A673 (cell line): ENCODE data around the gene AFAP1.

ENCODE experiments used
- EZH2 ChIP-seq: fragments of 200-600 bp; sonication (generic); IDR thresholded peaks from 2 replicates; pipeline ENCODE4 v1.6.1; 2017; ENCODE audit warnings: borderline replicate concordance, low read depth, mild to moderate bottlenecking, mixed read lengths, antibody characterized with exemption, low read length; ENCODE audit not compliant: poor library complexity, severe bottlenecking
- TF ChIP-seq, protein P1 (sequence below): fragments of 300-800, 200-600 bp; sonication (generic); conservative IDR thresholded peaks from 2 replicates; pipeline ENCODE4 v1.5.1; 2017; ENCODE audit warnings: low read depth, mild to moderate bottlenecking, antibody characterized with exemption, low read length, moderate library complexity, mixed read lengths

GRCh38 chr4:7738458-7739076, 201.1 kb downstream of the AFAP1 start:
- TF ChIP-seq, protein P1, sequence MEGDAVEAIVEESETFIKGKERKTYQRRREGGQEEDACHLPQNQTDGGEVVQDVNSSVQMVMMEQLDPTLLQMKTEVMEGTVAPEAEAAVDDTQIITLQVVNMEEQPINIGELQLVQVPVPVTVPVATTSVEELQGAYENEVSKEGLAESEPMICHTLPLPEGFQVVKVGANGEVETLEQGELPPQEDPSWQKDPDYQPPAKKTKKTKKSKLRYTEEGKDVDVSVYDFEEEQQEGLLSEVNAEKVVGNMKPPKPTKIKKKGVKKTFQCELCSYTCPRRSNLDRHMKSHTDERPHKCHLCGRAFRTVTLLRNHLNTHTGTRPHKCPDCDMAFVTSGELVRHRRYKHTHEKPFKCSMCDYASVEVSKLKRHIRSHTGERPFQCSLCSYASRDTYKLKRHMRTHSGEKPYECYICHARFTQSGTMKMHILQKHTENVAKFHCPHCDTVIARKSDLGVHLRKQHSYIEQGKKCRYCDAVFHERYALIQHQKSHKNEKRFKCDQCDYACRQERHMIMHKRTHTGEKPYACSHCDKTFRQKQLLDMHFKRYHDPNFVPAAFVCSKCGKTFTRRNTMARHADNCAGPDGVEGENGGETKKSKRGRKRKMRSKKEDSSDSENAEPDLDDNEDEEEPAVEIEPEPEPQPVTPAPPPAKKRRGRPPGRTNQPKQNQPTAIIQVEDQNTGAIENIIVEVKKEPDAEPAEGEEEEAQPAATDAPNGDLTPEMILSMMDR: no peak
- TF ChIP-seq EZH2: no peak
